ENCODE data around the gene PSRC1.
"Not testable (repeated sequence)": the region's sequence is repeated elsewhere in the genome, so short reads cannot be mapped to it uniquely, and the experiment has no call there.

The PSRC1 gene

GRCh38 chr1:109295712-109296415 lies 12.9 kb upstream of the PSRC1 start:
- DNase-seq, result no peak

GRCh38 chr1:109294481-109294880 lies 11.5 kb upstream of the PSRC1 start:
- no peak for DNase-seq

- no peak for DNase-seq
Measured at GRCh38 chr1:109293026-109293425, 10.1 kb upstream of the PSRC1 start.

- no peak for DNase-seq
Measured at GRCh38 chr1:109292364-109292763, 9.4 kb upstream of the PSRC1 start.

GRCh38 chr1:109290998-109291397 lies 8.1 kb upstream of the PSRC1 start:
- DNase-seq, result no peak

- no peak for DNase-seq
Measured at GRCh38 chr1:109290137-109290536, 7.2 kb upstream of the PSRC1 start.

- not testable (repeated sequence) for DNase-seq
Measured at GRCh38 chr1:109286762-109287161, 3.8 kb upstream of the PSRC1 start.

GRCh38 chr1:109283748-109284600 lies 1.0 kb upstream of the PSRC1 start:
- no peak for DNase-seq

- DNase-seq, result no peak
Measured at GRCh38 chr1:109282497-109282951, 421 bp downstream of the PSRC1 start.

- DNase-seq, result no peak
Measured at GRCh38 chr1:109281680-109282496, 1.1 kb downstream of the PSRC1 start.

GRCh38 chr1:109280862-109281261 lies 2.1 kb downstream of the PSRC1 start:
- DNase-seq, result no peak

GRCh38 chr1:109279615-109280278 lies 3.2 kb downstream of the PSRC1 start:
- DNase-seq, result no peak

GRCh38 chr1:109277434-109278204 lies 5.3 kb downstream of the PSRC1 start:
- peak; percentile 74 for DNase-seq

GRCh38 chr1:109275706-109276345 lies 7.1 kb downstream of the PSRC1 start:
- no peak for DNase-seq

- DNase-seq, result no peak
Measured at GRCh38 chr1:109274533-109275476, 8.1 kb downstream of the PSRC1 start.

- DNase-seq, result no peak
Measured at GRCh38 chr1:109273570-109274288, 9.2 kb downstream of the PSRC1 start.

- DNase-seq, result no peak
Measured at GRCh38 chr1:109272831-109273547, 10.0 kb downstream of the PSRC1 start.

GRCh38 chr1:109272021-109272799 lies 10.7 kb downstream of the PSRC1 start:
- no peak for DNase-seq
